ENCODE results near the gene MYCT1. TPM values are rescaled to one million over a fixed set of nuclear protein-coding genes. Genes with fewer than 3 reads are reported as not detected.

MYCT1 gene
- total RNA-seq, 4 donors from 2014 or later: 2.1 to 6.3 (median 3.9) TPM

- WGBS, 2 donors: 78 to 86% methylated on average over 7 of the region's 7 CpGs
- no peak overlapping the region for H3K4me3 ChIP-seq (ENCODE audit: low read depth, poor library complexity, severe bottlenecking)
- no peak for DNase-seq (ENCODE audit: low spot score in 2 of 2)
- intact Hi-C loops (cut with DNase I; ENCODE audit: low total_unique reads): no loop called here
- TF ChIP-seq POLR2A (IDR thresholded peaks at IDR 0.05) (no peak), CTCF (IDR thresholded peaks at IDR 0.05) (no peak)
Observed at GRCh38 chr6:152769159-152769558, 71.5 kb downstream of the MYCT1 start.

- intact Hi-C loops (cut with DNase I; ENCODE audit: low total_unique reads): no loop called here
- peak overlapping the region; percentile 2 for H3K4me3 ChIP-seq (ENCODE audit: low read depth, poor library complexity, severe bottlenecking)
- no peak for TF ChIP-seq CTCF (IDR thresholded peaks at IDR 0.05)
- TF ChIP-seq POLR2A (IDR thresholded peaks at IDR 0.05): no peak
- DNase-seq (ENCODE audit: low spot score in 2 of 2): no peak
- WGBS, 2 donors: 83 to 85% methylated on average over 2 of the region's 2 CpGs
Observed at GRCh38 chr6:152769993-152770392, 72.3 kb downstream of the MYCT1 start.

- intact Hi-C loops (cut with DNase I; ENCODE audit: low total_unique reads): no loop called here
- 68 to 72% methylated on average over 5 of the region's 5 CpGs for WGBS, 2 donors
Observed at GRCh38 chr6:152771061-152771687, 73.5 kb downstream of the MYCT1 start.

More at GRCh38 chr6:152771061-152771687, 73.5 kb downstream of the MYCT1 start:
- TF ChIP-seq POLR2A (IDR thresholded peaks at IDR 0.05): no peak
- no peak for TF ChIP-seq CTCF (IDR thresholded peaks at IDR 0.05)
- no peak overlapping the region for H3K4me3 ChIP-seq (ENCODE audit: low read depth, poor library complexity, severe bottlenecking)
- DNase-seq (ENCODE audit: low spot score in 2 of 2): no peak

Other genes starting within 250 kb of the MYCT1 start
- gene SYNE1, start 60.5 kb upstream of the MYCT1 start, total RNA-seq: 100 to 1,000 TPM; 111 to 156 (median 124) TPM
- under 1 TPM in 2 of 4 donors, not detected in 2; 0.13 to 0.98 TPM for gene VIP, start 52.9 kb downstream of the MYCT1 start, total RNA-seq